Cardiac septum (tissue), 1 donor: ENCODE data around the gene CIB4. TPM values are rescaled to one million over a fixed set of nuclear protein-coding genes. Genes with fewer than 3 reads are reported as not detected.
"Not testable (repeated sequence)": the region's sequence is repeated elsewhere in the genome, so short reads cannot be mapped to it uniquely, and the experiment has no call there.

ENCODE experiments used
- DNase-seq: peaks from one replicate; pipeline ENCODE4 v3.0.0-alpha.2; 2020; ENCODE audit warnings: low spot score
- intact Hi-C: fragments of 100-400 bp; cut with DNase I; formaldehyde crosslinking; loops from one replicate; pipeline ENCODE4 v1.14.0; 2022
- total RNA-seq: library from RNA; stranded (reverse); fragmentation: NEBNext Ultra II Directional; extraction: Animal tissue kit (Norgen Biotek cat#: 25700); gene quantifications from one replicate; pipeline ENCODE4 v1.2.1, GENCODE V29; 2021
- donor health status: DM: no; HTN: no; CAD: no.

Gene CIB4
- total RNA-seq, 1 donor from 2014 or later: not detected

DNA sequence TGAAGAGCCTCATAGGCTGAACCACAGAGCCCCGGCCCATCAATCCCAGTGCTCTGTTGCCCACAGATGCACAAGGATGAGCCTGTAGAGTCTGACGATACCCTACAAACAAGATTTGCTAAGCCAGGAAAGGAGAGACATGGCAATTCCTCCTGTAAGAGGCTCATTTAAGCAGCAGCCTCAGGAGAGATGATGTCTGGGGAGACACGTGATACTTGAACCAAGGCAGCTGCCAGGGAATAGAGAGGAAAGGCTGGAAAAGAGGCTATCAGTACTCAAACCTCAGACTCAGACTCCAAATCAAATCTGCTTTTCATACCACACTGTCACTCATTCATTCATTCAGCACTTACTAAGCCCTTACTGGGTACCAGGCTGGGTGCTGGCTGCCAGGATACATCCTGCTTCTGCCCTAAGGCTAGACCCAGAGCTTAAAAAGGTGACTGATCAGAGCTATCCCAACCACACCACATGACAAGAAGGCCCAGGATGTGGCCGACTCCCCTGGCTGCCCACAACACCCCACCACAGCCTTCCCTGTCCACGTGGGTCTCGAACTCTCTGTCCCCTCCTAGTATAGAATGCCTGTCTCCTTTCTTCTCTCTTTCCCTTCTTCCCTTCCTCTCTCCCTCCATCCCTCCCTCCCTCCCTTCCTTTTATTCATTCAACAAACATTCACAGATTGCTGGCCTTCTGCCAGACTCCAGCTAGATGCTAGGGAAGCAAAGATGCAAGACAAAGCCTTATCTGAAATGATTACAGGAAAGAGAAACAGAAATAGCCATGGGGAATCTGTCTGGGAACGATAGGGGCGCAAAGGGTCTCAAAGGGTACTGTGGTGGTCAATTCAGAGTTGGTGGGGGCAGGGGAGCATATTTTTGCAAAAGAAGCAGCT, 27.9 kb upstream of the CIB4 start:
- DNase-seq: peak; percentile 29
- intact Hi-C loops: no loop called here

DNA sequence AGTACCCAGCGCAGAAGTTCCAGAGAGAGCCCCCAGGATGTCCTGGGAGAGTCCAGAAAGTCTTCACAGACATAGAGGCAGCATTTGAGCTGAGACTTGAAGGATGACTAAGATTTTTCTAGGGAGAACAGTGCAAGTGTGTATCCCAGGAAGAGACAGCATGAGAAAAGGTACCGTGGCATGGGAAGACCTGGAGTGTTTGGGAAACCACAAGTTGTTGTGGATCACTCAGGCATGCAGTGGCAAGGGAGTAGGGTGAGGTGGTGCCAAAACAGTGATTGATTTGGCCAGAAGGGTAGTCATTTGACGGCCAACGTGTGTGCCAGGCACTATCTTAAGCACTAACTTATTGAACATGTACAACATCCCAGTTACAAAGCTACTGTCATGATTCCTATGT, 26.9 kb upstream of the CIB4 start:
- intact Hi-C loops: no loop called here
- peak; percentile 12 for DNase-seq

DNA sequence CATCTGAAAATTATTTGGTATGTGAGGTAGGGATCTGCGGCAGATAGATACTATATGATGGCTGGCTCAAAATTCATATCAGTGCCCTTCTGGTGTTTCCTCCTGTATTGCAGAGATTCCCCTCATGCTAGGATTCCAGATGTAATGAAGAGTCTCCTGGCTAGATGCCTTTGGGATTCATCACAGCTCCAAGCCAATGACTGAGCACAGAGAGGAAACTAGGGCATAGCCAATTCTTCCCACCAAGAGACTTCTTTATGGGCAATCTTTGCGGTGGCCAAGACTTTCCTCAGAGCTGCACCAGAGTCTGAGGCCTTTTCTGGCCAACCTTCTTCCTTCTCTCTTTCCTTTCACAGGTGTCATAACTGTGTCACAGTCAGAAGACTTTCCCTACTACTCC, 25.5 kb upstream of the CIB4 start:
- DNase-seq: no peak
- intact Hi-C loops: no loop called here

DNA sequence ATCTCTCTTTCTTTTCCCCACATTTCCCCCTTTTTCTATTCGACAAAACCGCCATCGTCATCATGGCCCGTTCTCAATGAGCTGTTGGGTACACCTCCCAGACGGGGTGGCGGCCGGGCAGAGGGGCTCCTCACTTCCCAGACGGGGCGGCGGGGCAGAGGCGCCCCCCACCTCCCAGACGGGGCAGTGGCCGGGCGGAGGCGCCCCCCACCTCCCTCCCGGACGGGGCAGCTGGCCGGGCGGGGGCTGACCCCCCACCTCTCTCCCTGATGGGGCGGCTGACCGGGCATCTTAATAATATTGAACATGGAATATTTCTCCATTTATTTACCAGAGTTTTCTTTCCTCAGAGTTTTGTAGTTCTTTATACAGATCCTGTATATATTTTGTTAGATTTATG, 24.1 kb upstream of the CIB4 start:
- intact Hi-C loops, DNase-seq: not testable (repeated sequence)

DNA sequence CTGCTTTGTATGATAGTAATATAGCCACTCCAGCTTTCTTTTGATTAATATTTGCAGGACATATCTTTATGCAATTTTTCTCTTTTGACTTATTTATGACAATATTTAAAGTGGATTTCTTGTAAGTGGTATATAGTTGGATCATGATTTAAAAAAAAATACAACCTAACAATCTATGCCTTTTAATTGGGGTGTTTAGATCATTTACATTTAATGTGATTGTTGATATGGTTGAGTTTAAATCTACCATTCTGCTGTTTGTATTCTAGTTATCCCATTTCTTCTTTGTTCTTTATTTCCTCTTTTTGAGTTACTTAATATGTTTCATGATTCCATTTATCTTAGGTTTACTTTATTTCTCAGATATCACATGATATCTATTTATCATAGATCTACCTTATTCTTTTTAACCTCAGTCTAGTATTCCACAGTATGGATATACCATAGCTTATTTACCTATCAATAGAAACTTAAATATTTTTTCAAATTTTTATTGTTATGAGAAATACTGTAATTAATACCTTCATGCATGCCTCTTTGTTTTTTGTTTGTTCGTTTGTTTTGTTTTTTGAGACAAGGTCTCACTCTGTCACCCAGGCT, 19.3 kb upstream of the CIB4 start:
- intact Hi-C loops: no loop called here

DNA sequence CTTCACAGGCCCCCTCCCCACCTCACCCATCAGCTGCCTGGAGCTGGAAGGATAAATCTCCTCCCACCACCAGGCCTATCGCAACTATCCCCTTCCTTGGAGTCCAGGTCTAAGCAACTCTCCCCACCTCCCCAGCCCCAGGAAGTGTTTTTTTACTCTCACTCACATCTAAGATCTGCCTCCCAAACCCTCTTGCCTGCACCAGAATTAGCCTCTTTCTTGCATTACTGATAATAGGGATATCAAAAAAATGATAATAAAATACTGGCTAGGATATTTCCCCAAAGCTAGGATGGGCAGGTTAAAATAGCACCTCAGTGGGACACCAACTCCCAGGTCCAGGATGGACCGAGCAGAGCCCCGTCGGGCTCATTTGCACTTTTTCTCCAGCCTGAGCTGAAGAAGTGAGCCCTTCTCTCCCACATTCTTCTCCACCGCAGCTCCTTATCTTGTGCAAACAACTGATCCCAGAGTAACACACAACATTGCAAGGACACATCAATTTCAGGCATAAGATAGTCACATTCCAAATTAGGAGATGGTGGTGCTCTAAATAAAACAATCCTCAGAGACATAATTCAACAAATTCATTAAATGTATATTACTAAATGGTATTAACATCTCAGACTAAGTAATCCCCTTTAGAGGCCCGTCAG, 17.7 kb upstream of the CIB4 start:
- no peak for DNase-seq
- intact Hi-C loops: no loop called here

More for the DNA sequence above, 19.3 kb upstream of the CIB4 start:
- DNase-seq: no peak

DNA sequence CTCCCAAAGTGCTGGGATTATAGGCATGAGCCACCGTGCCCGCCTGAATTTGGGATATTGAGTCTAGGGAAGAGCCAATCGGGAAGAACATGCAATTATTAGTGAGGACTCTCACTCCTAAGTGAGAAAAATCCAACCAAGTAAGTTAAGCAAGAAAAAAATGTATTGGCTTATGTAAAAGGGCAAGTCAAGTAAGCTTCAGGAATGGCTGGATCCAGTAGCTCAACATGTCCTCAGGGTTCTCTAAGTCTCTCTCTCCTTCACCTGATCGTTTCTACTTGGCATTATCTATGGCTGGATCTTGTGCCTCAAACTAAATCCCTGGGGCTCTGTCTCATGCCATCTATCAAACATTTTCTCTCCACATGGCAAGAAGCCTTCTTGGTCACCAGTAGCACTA, 16.1 kb upstream of the CIB4 start:
- no peak for DNase-seq
- intact Hi-C loops: no loop called here

DNA sequence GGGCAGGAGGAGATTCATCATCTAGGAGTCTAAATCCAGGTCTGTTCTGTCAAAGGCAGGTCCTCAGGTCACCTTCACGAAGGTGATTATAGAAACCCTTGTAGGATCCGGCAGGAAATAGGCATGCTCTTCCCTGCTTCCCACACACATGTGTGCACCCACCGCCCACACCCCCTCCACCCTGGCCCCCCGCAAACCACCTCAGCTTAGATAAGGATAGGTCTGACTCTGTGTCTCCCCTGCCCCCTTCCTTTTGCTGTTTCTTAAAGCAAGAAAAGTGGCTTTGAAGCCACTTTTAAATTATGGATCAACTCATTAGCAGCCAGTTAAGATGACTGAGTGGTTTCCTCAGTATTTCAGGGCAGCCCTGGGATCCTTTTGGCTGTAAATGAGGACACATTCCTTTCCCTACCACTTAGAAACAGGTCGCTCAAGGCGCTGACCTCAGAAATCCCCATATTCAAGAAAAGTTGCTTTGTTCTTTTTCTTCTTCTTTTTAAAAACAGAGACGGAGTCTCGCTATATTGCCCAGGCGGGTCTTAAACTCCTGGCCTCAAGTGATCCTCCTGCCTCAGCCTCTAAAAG, 14.5 kb upstream of the CIB4 start:
- intact Hi-C loops: no loop called here
- DNase-seq: no peak

DNA sequence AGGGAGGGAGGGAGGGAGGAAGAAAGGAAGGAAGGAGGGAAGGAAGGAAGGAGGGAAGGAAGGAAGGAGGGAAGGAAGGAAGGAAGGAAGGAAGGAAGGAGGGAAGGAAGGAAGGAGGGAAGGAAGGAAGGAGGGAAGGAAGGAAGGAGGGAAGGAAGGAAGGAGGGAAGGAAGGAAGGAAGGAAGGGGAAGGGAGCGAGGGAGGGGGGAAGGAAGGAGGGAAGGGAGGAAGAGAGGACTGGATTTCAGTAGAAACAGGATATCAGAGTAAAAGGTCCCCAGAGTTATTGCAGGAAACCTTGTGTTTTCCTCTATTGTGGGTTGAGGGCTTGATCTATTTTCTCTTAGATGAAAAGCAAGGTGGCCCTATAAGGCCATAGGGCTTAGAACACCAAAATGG, 14.0 kb upstream of the CIB4 start:
- intact Hi-C loops, DNase-seq: not testable (repeated sequence)

DNA sequence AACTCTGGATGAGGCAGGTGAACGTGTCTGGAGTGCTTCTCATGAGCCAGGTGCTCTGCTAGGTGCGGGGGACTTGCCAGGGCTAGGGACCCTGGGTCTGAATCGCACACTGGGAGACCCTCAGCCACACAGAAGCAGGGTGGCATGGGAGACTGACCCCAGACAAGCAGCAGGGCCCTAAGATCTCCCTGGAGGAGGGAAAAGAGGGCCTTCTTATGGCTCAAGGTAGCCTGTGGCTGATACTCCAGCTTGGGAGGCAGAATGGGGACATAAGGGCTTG, 12.8 kb upstream of the CIB4 start:
- DNase-seq: no peak
- intact Hi-C loops: no loop called here

DNA sequence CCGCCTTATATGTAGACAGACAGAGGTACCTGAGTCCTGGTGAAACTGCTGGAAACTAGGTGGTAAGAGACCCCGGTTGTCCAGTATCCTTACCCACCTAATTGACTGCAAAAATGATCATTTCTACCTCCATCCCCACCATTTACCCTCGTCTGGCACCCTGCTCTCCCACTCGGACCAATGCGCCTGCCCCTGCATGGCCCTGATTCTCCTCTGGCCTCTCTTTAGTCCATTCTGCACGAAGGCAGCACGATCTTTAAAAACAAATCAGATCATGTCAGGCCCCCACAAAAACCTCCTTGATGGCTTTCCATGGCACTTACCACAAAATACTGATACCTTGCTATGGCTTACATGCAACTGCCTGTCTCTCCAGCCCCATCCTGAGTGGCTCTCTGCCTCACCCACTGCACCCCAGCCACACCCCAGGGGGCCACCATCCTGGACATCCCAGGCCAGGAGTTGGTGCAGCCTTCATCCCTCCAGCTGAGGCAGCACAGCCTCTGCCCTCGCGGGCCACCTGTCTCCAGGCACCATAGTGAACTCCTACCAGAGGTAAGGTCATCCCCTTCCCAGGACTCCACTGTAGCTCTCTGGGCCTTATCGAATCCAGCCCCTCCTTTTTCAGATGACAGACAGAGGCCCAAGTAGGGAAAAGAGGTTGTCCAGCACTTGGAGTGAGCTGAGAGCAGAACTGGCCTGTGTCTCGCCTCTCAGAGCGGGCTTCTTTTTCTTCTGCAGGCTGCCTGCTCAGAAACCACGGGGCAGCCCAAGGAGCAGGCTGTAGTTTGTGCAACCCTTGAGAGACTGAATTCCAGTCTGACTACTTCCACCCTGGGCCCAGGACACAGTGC, 12.3 kb upstream of the CIB4 start:
- no peak for DNase-seq
- intact Hi-C loops: no loop called here

DNA sequence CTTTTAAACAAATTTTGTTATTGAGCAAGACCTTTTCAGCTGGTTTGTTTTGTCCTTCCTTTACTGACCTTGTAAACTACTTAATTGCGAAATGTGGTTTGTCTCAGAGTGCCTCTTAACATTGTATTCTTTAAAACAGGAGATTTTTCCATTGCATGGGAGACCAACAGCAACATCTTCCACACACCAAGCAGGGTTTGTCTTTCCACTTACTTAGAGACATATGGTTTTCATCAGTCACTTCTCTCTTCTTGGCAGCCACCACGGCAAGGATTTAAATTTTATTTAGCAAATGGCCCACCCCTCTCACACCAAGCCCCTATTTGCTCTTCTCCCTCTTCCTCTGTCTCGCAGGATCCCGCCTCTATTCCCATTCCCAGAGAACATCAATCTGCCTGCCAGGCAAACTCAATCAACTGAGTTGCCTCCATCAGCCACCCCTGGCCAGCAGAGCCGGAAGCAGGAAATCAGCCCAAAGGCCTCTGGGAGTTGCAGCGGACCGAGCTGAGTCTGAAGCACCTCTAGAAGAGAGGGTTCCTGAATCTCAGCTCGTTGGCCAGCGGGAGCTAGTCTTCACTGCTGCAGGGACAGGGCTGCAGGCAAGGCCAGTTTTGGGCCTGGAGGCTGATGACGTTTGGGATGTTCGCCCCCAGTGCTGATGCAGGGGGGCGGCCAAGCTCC, 11.3 kb upstream of the CIB4 start:
- intact Hi-C loops: no loop called here
- DNase-seq: peak; percentile 60

DNA sequence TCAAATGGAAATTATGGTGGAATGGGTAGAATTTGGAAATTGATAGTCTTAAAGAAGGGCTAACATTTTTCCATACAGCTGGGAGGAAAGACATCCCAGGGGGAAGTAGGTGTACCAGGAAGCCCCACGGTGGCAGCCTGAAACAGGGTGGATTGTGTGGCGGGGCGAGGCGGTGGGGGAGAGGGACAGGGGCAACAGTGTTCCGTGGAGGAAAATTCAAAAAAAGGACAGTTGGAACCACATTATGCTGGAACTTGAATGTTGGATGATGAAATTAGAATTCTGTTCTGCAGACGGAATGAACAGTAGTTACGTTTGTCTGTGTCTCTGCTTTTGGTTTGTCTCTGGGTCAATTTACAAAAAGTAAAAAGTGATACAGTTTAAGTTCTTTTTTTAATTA, 10.6 kb upstream of the CIB4 start:
- peak; percentile 35 for DNase-seq
- intact Hi-C loops: no loop called here

DNA sequence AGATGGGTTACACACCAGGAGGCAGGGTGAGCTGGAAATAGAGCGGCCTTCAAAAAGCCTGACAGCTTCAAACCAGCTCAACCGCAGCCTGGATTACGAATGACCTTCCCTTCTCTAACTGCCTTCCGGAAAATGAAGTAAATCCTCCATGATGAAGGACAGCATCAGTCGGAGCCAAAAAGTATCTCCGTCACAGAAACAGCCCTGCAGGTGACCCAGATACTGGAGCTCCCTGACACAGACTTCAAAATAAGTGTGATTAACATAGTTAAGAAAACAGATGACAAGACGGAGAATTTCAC, 10.3 kb upstream of the CIB4 start:
- intact Hi-C loops: no loop called here
- DNase-seq: peak; percentile 29

DNA sequence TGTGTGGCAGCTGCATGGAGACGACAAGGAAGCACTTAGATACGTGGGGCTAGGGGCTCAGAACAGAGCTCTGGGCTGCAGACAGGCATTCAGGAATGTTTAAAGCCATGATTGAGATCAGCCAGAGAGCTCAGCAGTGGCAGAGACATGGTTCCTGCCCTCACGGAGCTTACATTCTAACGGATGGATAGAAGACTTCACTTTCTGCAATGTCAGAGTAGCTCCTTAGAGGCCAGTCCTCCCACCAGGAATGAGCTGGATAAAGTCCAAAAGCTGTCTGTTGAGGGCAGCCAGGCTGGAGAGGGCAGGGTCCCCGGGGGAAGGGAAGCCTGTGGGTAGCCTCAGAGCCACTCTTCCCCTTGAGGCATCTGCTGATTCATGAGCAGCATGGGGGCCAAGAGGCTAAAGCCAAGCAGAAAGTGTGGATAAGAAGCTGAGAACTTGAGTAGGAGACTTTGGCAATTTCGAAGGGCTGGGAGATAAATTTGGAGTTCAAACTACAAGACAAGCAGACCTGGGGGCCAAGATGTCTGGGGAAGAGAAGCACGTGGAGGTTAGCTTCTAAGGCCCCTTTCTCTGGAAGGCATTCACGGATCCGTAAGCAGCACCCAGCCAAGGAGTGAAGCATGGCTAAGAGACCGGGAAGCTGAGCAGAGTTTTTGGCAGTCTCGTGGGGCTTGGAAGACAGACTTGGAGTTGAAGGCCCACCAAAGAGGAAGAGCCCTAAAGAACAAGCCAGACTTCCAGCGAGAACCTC, 9.7 kb upstream of the CIB4 start:
- intact Hi-C loops: no loop called here
- peak; percentile 56 for DNase-seq

DNA sequence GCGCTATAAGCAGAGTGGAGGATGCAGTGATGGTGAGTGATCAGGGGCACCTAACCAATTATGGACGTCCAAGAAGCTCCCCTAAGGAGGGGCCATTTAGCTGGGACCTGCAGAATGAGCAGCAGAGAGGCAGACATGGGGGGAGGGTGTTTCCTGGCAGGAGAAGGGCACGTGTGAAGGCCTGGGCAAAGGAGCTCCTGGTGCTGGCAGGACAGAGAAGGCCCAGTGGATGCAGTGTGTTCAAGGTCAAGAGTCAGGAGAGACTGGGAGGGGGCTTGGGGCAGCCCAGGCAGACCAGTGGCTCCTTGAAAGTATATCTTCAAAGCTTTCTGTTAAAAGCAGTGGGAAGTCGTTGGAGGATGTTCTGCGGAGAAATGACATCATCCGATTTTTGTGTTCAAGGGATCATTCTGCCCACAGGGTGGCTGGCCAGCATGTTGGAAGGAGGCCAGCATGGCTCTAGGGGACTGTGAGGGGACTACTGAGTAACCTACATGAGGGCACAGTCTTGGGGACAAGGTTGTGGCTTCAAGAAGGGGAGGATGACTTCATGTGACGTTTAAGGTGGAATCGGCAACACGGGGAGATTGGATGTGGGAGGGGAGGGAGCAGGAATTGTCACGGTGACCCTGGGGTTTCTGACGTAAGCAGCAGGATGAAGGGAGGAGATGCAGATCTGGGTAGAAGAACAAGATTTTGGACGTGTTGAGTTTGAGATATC, 9.0 kb upstream of the CIB4 start:
- intact Hi-C loops: no loop called here
- DNase-seq: no peak

DNA sequence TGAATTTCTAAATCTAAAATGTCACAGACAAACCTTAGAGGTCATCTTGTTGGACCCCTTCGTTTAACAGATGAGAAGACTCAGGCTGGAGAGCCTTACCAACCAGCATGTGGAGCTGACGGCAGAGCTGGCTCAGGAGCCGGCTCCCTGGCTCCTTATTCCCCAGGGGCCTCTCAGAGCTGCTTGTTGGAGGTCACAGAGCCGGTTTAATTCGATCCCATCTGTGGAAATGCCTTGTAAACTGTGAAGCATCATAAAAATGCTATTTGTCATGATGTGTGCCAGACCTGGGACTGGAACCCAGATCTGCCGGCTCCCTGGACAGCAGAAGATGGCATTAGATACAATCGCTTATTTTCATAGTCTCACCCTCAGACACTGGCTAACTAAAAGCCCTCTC, 8.2 kb upstream of the CIB4 start:
- no peak for DNase-seq

DNA sequence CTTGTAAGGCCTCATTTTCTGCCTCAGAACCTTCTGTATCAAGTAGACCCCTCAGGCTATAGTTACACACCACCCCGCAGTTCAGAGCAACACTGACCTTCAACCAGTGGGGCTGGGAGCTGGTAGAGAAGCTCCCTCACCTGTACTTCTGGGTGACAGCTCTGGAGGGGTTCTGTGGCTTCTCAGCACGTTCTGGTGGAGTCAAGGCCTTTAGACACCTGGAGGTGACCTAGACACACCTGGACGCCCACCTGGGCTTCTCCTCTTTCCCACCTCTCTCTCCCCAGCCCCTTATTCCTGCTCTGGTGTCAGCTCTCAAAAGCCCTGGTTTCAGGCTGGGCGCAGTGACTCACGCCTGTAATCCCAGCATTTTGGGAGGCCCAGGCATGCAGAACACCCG, 7.3 kb upstream of the CIB4 start:
- intact Hi-C loops: no loop called here
- no peak for DNase-seq

More for the DNA sequence above, 8.2 kb upstream of the CIB4 start:
- intact Hi-C loops: no loop called here
